Upper lobe of right lung (tissue), 1 donor: ENCODE measurements around the gene VCL. TPM values are rescaled to one million over a fixed set of nuclear protein-coding genes. Genes with fewer than 3 reads are reported as not detected.

Experiments
- ATAC-seq: fragments of 200-7000 bp; cut with Tn5 transposase; one replicate; pipeline ENCODE4 v1.9.1; 2020; ENCODE audit warnings: mild to moderate bottlenecking, moderate library complexity
- DNase-seq: peaks from one replicate; pipeline ENCODE4 v3.0.0-alpha.2; 2020
- H3K27ac ChIP-seq: fragments of 200-600 bp; one replicate; pipeline ENCODE4 v1.8.0; 2022
- H3K27me3 ChIP-seq: fragments of 200-600 bp; one replicate; pipeline ENCODE4 v1.8.0; 2022; ENCODE audit warnings: mild to moderate bottlenecking
- H3K36me3 ChIP-seq: fragments of 200-600 bp; one replicate; pipeline ENCODE4 v1.8.0; 2022
- H3K4me1 ChIP-seq: fragments of 200-600 bp; one replicate; pipeline ENCODE4 v1.8.0; 2022
- H3K4me3 ChIP-seq: fragments of 200-600 bp; one replicate; pipeline ENCODE4 v1.8.0; 2022; ENCODE audit warnings: mild to moderate bottlenecking
- H3K9me3 ChIP-seq: fragments of 200-600 bp; one replicate; pipeline ENCODE4 v1.8.0; 2022
- CTCF ChIP-seq: fragments of 200-600 bp; IDR thresholded peaks from one replicate; pipeline ENCODE4 v1.8.0; 2022; ENCODE audit warnings: antibody characterized with exemption
- intact Hi-C: fragments of 100-400 bp; cut with DNase I; formaldehyde crosslinking; loops from one replicate; pipeline ENCODE4 v1.11.0; 2022
- total RNA-seq: library from RNA; stranded (reverse); fragmentation: NEBNext Ultra II Directional; extraction: Animal tissue kit (Norgen Biotek cat#: 25700); gene quantifications from one replicate; pipeline ENCODE4 v1.2.1, GENCODE V29; 2021
- donor health status: DM: no; HTN: yes; CAD: no; lungs with severe emphysema.

Gene VCL
- total RNA-seq, 1 donor from 2014 or later: 148 TPM

- no peaks in the 10 kb centered on the region for H3K36me3 ChIP-seq
- H3K27ac ChIP-seq: no peak overlapping the region
- no peak for TF ChIP-seq CTCF
- H3K9me3 ChIP-seq: no peaks in the 10 kb centered on the region
- ATAC-seq (peak; percentile 30), DNase-seq (no peak)
- intact Hi-C loops: no loop called here
- no peaks in the 10 kb centered on the region for H3K27me3 ChIP-seq
- no peak overlapping the region for H3K4me3 ChIP-seq
- no peaks in the 10 kb centered on the region for H3K4me1 ChIP-seq
Observed at GRCh38 chr10:73979141-73979808, 18.6 kb upstream of the VCL start.

- ATAC-seq: peak; percentile 92
- H3K27ac ChIP-seq: no peak overlapping the region
- no peak for TF ChIP-seq CTCF
- H3K36me3 ChIP-seq: no peaks in the 10 kb centered on the region
- H3K4me3 ChIP-seq: no peak overlapping the region
- intact Hi-C loops: no loop called here
- no peaks in the 10 kb centered on the region for H3K9me3 ChIP-seq
- no peak for DNase-seq
- H3K27me3 ChIP-seq: no peaks in the 10 kb centered on the region
- no peaks in the 10 kb centered on the region for H3K4me1 ChIP-seq
Observed at GRCh38 chr10:73979809-73980433, 18.0 kb upstream of the VCL start.

- no peaks in the 10 kb centered on the region for H3K27me3 ChIP-seq
- DNase-seq (no peak), ATAC-seq (no peak)
- TF ChIP-seq CTCF: no peak
- H3K9me3 ChIP-seq: no peaks in the 10 kb centered on the region
- no peaks in the 10 kb centered on the region for H3K36me3 ChIP-seq
- intact Hi-C loops: no loop called here
- no peak overlapping the region for H3K4me3 ChIP-seq
- H3K4me1 ChIP-seq: no peaks in the 10 kb centered on the region
- no peak overlapping the region for H3K27ac ChIP-seq
Observed at GRCh38 chr10:73981812-73982211, 16.1 kb upstream of the VCL start.

- no peak for DNase-seq
- intact Hi-C loops: no loop called here
- no peak overlapping the region for H3K4me3 ChIP-seq
- H3K27ac ChIP-seq: no peak overlapping the region
- H3K27me3 ChIP-seq: no peaks in the 10 kb centered on the region
- H3K36me3 ChIP-seq: no peaks in the 10 kb centered on the region
- H3K4me1 ChIP-seq: no peaks in the 10 kb centered on the region
- H3K9me3 ChIP-seq: no peaks in the 10 kb centered on the region
- TF ChIP-seq CTCF: no peak
- peak; percentile 55 for ATAC-seq
Observed at GRCh38 chr10:73983096-73984047, 14.5 kb upstream of the VCL start.

- Histone ChIP-seq H3K4me3 (no peak overlapping the region), H3K27me3 (no peaks in the 10 kb centered on the region), H3K36me3 (no peaks in the 10 kb centered on the region), H3K27ac (no peak overlapping the region), H3K4me1 (peaks cover 4% of the 10 kb centered on the region), H3K9me3 (no peaks in the 10 kb centered on the region)
- no peak for ATAC-seq
- DNase-seq: no peak
- intact Hi-C loops: no loop called here
- TF ChIP-seq CTCF: no peak
Observed at GRCh38 chr10:73989594-73990150, 8.2 kb upstream of the VCL start.
